T-helper 1 cell (primary cell): Measurements from ENCODE around the gene GALNTL6.
"Not testable (repeated sequence)": the region's sequence is repeated elsewhere in the genome, so short reads cannot be mapped to it uniquely, and the experiment has no call there.

Source experiments
- DNase-seq, 5 donors: peaks; one replicate each; pipeline ENCODE4 v3.0.0-alpha.2; 2012 to 2020

Gene GALNTL6

GRCh38 chr4:172411149-172411548 lies 597.9 kb downstream of the GALNTL6 start:
- DNase-seq, result no peak

GRCh38 chr4:172412851-172413580 lies 599.8 kb downstream of the GALNTL6 start:
- no peak for DNase-seq

DNA sequence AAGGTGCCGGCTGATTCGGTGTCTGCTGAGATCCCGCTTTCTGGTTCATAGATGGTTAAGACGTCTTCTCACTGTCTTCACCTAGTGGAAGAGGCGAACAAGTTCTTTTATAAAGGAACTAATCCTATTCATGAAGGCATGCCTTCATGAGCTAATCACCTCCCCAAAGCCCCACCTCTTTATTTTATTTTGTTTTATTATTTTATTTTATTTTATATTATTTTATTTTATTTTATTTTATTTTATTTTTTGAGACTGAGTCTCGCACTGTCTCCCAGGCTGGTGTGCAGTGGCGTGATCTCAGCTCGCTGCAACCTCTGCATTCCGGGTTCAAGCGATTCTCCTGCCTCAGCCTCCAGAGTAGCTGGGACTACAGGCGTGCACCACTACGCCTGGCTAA lies 615.8 kb downstream of the GALNTL6 start:
- not testable (repeated sequence) for DNase-seq

GRCh38 chr4:172480471-172480870 lies 667.3 kb downstream of the GALNTL6 start:
- DNase-seq, result no peak

GRCh38 chr4:172481802-172482508 lies 668.8 kb downstream of the GALNTL6 start:
- DNase-seq, result no peak

- DNase-seq, result no peak
These were observed 671.8 kb downstream of the GALNTL6 start for GRCh38 chr4:172485007-172485406.

GRCh38 chr4:172486531-172486930 lies 673.3 kb downstream of the GALNTL6 start:
- no peak for DNase-seq

GRCh38 chr4:172489861-172490260 lies 676.7 kb downstream of the GALNTL6 start:
- DNase-seq, result no peak

DNA sequence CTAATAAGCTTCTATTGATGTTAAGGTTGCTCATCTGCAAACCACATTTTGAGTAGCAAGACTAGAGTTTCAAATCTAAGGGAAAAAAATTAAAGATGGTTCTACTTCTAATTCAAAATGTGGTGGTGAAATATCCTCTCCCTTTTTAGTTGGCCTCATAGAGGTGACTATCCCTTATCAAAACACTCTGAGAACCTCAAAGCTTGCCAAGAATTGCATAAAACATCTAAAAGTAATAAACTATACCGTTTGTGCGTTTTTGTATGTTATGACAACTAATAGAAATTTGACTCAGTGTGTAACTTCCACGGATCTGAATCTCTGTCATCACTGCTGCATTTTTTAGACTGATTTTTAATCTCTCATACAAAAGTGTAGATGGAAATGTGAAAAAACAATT lies 682.6 kb downstream of the GALNTL6 start:
- DNase-seq, result no peak

GRCh38 chr4:172497321-172497720 lies 684.1 kb downstream of the GALNTL6 start:
- no peak for DNase-seq

- DNase-seq, result no peak
These were observed 700.8 kb downstream of the GALNTL6 start for GRCh38 chr4:172514011-172514410.

- no peak for DNase-seq
These were observed 701.6 kb downstream of the GALNTL6 start for GRCh38 chr4:172514801-172515200.

DNA sequence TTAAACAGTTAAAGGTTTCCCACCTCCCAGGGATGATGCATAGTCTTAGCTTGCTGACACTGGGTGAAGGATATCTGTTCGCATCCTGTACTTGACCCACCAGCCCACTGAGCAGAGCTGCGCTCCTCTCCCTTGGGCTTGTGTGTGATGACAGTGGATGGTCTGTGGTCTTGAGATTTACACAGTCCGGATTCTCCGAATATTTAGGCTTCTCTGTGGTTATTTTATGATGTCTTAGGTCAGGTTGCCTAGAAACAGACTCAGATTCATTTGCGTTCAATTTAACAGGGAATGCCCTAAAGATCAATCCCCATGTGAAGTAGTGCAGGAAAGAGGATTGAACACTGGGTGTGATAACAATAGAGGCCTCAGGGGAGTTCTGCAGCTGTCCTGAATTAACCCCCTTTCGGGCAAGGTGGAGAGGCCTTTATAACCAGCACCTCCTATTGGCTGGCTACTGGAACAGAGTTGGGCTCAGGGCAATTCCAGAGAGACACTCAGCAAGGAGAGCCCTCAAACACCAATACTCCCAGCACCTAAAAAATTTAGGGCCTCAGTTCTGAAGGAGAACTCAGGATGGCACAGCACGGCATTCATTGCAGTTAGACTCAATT lies 702.2 kb downstream of the GALNTL6 start:
- no peak for DNase-seq

- DNase-seq, result no peak
These were observed 704.2 kb downstream of the GALNTL6 start for GRCh38 chr4:172517391-172517790.

- DNase-seq, result no peak
These were observed 708.0 kb downstream of the GALNTL6 start for GRCh38 chr4:172521248-172521647.

- DNase-seq, result no peak
These were observed 708.5 kb downstream of the GALNTL6 start for GRCh38 chr4:172521680-172522079.

DNA sequence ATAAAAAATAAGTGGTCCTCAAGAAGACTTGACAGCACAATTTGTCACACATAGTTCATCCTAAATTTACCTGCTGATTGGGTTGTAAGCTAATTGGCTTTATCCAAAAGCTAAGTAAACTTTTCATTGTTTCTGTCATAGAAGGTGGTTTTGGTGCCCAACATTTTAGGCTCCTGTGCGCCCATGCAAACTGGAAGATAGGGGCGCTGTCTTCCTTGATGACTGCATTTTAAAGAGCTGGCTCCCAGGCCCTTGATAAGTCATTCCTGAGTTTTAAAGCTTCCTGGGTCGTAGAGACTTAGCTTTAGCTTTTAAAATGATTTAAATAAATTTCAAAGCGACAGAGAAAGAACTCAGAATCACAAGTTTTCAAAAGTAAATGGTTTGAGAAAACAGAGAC lies 730.0 kb downstream of the GALNTL6 start:
- DNase-seq, result no peak

GRCh38 chr4:172546782-172547181 lies 733.6 kb downstream of the GALNTL6 start:
- no peak for DNase-seq

GRCh38 chr4:172547724-172548123 lies 734.5 kb downstream of the GALNTL6 start:
- no peak for DNase-seq

DNA sequence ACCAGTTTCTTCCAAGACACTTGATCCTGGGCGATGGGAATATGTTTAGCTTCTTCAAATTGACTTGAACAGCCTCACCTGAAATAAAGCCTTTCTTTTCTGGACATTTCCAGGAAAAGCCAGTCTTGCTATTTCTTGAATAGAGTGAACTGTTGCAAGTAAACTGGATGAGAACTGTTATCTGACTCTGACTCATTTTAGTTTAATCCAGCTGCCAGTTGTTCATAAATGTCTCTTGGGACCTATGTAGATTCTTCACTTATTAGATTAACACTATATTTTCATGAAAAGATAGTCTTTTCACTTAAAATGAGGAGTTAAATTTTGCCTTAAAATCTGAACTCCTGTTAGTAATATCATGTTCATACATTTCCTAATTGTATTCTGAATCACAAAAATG lies 740.0 kb downstream of the GALNTL6 start:
- DNase-seq, result no peak

DNA sequence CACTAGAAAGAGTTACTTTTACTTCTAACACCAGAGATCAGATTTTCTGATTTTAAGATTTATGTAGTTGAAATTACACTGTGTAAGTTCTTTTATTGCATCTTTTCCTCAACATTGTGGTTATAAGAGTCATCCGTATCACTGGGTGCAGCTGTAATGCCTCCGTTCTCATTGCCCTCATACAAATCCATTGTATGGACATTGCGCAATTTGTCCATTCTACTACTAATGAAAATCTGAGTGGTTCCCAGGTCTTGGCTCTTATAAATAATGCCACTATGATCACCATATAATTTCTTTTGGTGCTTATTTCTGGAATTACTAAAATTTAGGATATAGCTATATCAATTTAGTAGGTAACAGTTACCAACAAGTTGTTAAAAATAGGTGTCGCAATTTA lies 741.4 kb downstream of the GALNTL6 start:
- DNase-seq, result no peak

GRCh38 chr4:172555725-172556124 lies 742.5 kb downstream of the GALNTL6 start:
- no peak for DNase-seq

DNA sequence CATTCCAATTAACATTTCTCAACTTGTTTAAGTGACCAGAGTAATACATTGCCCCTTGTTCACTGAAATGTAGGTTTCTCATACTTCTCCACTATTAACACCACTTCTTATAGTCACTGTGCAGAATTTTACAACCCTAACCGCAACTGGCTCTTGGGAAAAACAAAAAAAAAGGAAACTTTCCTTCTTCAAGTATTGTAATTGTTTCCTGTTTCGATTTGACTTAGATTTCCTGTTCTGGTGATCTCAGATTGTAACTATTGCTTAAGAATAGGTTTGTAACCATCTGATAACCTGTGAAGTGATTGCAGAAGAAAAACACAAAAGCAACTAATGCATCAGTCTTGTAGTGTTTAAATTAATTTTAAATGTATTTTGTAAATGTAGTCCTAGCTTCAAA lies 760.7 kb downstream of the GALNTL6 start:
- DNase-seq, result no peak

DNA sequence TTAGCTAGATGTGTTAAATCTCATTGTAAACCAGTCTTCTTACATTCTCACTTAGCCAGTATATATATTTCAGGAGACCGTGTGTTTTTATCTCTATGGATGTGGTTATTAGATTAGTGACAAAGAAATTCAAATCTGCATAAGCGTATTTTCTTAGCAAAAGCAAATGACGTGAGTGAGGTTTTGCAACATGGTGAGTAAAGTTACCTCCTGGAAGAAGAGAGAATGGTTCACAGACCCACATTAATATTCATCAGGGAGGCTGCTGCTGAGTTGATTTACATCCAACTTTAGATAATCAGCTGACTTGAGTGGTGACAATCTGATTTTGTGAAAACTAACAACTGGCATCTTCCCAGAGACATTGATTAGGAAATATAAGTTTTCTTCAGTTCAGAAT lies 765.5 kb downstream of the GALNTL6 start:
- no peak for DNase-seq
